ENCODE data around the gene BIN1. TPM values are rescaled to one million over a fixed set of nuclear protein-coding genes. Genes with fewer than 3 reads are reported as not detected.

Gene BIN1
- total RNA-seq, 1 experiment from 2014 or later: 31.8 TPM

GRCh38 chr2:127017548-127017947 is 89.4 kb downstream of the BIN1 start (continued):
- TF ChIP-seq REST (IDR thresholded peaks at IDR 0.05; ENCODE audit: low read depth) (no peak), POLR2AphosphoS5 (IDR thresholded peaks at IDR 0.05; ENCODE audit: low read depth, low read length) (no peak), RAD21 (IDR thresholded peaks at IDR 0.05; ENCODE audit: low read depth) (no peak), CBX3 (IDR thresholded peaks at IDR 0.05; ENCODE audit: low read depth) (no peak)

GRCh38 chr2:127016329-127016728 is 90.6 kb downstream of the BIN1 start:
- H3K36me3 ChIP-seq (ENCODE audit: control insufficient read depth in 1 of 2, insufficient read depth in 2 of 2, low read length in 2 of 2): no peaks in the 10 kb centered on the region
- no peaks in the 10 kb centered on the region for H3K9me2 ChIP-seq (ENCODE audit: insufficient read depth)
- no peak for ATAC-seq
- ChIA-PET POLR2A (no interaction called here), CTCF (no interaction called here), RAD21 (ENCODE audit: low non-redundant PET in 1 of 2, low total read pairs in 2 of 2, uncharacterized antibody in 2 of 2, unreplicated experiment in 2 of 2) (no interaction called here)
- no peaks in the 10 kb centered on the region for H3K4me1 ChIP-seq (ENCODE audit: control insufficient read depth in 1 of 2, insufficient read depth in 2 of 2, low read length in 2 of 2)
- no peaks in the 10 kb centered on the region for H3K79me2 ChIP-seq (ENCODE audit: insufficient read depth, low read length)
- H3K9ac ChIP-seq (ENCODE audit: low read length): no peak overlapping the region
- no peak overlapping the region for H3K27ac ChIP-seq (ENCODE audit: low read depth, low read length)
- BruUV-seq (replicated peaks): no TSS peak
- intact Hi-C loops (cut with micrococcal nuclease): no loop called here
- no peak overlapping the region for H2AFZ ChIP-seq (ENCODE audit: low read depth, low read length, poor library complexity, severe bottlenecking)
- no peaks in the 10 kb centered on the region for H4K20me1 ChIP-seq (ENCODE audit: insufficient read depth)
- no peak for TF ChIP-seq SRF (IDR thresholded peaks at IDR 0.05; ENCODE audit: low read depth)
- no peak for TF ChIP-seq MAX (IDR thresholded peaks at IDR 0.05)
- no peak overlapping the region for H3K4me3 ChIP-seq (replicated peaks in 1 of 2; ENCODE audit: low read depth in 1 of 2, low read length in 2 of 2)
- H3K9me3 ChIP-seq (ENCODE audit: control insufficient read depth in 1 of 2, insufficient read depth in 1 of 2, low read depth in 1 of 2, low read length in 2 of 2): no peaks in the 10 kb centered on the region
- no peak overlapping the region for H3K4me2 ChIP-seq (ENCODE audit: low read length)
- no peak for DNase-seq (ENCODE audit: low read depth, low spot score)
- peaks cover 11% of the 10 kb centered on the region; the same call in 1 of the 2 replicates for H3K27me3 ChIP-seq (ENCODE audit: insufficient read depth, low read length)
